Breast epithelium (tissue), 3 donors: ENCODE measurements around the gene GTPBP4.

Source experiments
- CTCF ChIP-seq, 3 donors: fragments of 450-650 bp; IDR thresholded peaks; one replicate each; pipeline ENCODE4 v1.5.1; 2016 to 2017; ENCODE audit warnings: antibody characterized with exemption in 3 of 3, mild to moderate bottlenecking in 3 of 3, moderate library complexity in 3 of 3
- POLR2A ChIP-seq: fragments of 450-650 bp; IDR thresholded peaks from one replicate; pipeline ENCODE4 v1.6.1; 2016; ENCODE audit warnings: antibody characterized with exemption, mild to moderate bottlenecking, moderate library complexity
- POLR2AphosphoS5 ChIP-seq, 3 donors: sonication (generic); formaldehyde crosslinking; IDR thresholded peaks; one replicate each; pipeline ENCODE4 v1.6.1; 2017; ENCODE audit warnings: antibody characterized with exemption in 3 of 3

GRCh38 chr10:994836-995558, 6.8 kb downstream of the GTPBP4 start:
- TF ChIP-seq CTCF (IDR thresholded peaks at IDR 0.05) (no peak), POLR2AphosphoS5 (IDR thresholded peaks at IDR 0.05) (no peak), POLR2A (no peak)
